NCI-H2196 treated with DMSO at 0.1 percent for 48 hours (cell line): ENCODE results near the gene TBPL2.

Experiments
- DNase-seq: peaks from one replicate; lab custom pipeline; 2025; ENCODE audit not compliant: unreplicated experiment; lab: John Stamatoyannopoulos, UW

The TBPL2 gene

GRCh38 chr14:55366271-55366670 is 74.1 kb downstream of the TBPL2 start:
- no peak for DNase-seq
